GM19238 (cell line): ENCODE results near the gene RNF212B.
"Not testable (repeated sequence)": the region's sequence is repeated elsewhere in the genome, so short reads cannot be mapped to it uniquely, and the experiment has no call there.

Source experiments
- DNase-seq: peaks from one replicate; pipeline ENCODE4 v3.0.0; 2011; ENCODE audit warnings: low spot score; ENCODE audit not compliant: insufficient read length

The RNF212B gene, protein sequence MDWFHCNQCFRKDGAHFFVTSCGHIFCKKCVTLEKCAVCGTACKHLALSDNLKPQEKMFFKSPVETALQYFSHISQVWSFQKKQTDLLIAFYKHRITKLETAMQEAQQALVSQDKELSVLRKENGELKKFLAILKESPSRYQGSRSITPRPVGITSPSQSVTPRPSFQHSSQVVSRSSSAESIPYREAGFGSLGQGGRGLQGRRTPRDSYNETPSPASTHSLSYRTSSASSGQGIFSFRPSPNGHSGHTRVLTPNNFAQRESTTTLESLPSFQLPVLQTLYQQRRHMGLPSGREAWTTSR

DNA sequence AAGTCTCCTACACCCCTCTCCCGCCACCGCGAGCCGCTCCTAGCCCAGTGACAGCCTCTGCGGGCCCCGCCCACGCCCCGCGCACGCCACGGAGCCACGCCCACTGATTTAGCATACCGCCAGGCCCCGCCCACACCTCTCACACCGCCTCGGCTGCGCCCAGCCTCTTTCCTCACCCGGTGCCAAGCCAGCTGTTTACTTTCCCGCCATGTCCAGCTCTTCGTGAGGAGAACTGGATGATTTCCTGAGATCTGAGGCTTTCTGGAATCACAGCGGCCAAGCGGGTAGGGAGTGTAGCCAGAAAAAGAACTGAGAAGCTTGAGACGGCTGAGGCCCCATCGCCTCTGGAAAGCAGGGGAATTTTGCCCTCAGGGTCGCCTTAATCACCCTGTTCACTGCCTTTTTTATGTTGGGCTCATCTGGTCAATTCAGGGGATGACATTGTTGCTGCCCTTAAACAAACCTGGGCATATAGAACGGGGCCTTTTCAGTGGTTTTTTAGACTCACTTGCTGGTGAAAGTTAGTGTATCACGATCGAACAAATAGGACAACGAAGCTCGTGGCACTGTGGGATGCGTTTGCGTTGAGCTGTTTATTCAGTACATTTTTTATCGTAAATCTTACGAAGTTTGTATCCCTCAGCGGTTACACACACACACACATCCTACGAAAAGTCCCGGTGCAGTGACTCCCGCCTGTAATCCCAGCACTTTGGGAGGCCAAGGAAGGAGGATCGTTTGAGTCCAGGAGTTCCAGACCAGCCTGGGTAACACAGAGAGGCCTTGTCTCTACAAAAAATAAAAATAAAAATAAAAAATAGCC lies at the start of gene RNF212B:
Gene RNF212B (plus strand): TSS at position 165 of the 823 bp plus-strand sequence. CDS start 2,410 bp downstream, outside the sequence.
- peak; percentile 69 for DNase-seq

DNA sequence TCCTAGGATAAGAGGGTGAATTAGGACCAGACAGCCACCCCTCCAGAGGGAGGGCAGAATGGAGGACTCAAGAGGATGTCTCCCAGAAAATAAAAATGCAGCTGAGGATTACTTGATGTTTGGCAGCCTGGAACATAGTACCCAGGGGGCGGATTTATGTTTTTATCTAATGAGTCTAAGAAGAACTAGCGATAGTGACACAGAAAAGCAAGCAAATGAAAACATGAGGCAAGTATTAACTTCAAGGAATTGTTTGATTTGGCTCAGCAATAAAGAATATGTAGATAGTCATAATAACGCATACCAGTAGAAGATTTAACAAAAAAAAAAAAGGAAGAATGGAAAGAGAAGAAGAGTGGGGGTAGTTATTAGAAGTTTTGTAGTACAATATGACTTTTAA lies 44.3 kb upstream of the RNF212B start:
- no peak for DNase-seq

GRCh38 chr14:23195552-23196101 lies 42.1 kb upstream of the RNF212B start:
- no peak for DNase-seq

GRCh38 chr14:23196487-23196886 lies 41.2 kb upstream of the RNF212B start:
- DNase-seq, result not testable (repeated sequence)

DNA sequence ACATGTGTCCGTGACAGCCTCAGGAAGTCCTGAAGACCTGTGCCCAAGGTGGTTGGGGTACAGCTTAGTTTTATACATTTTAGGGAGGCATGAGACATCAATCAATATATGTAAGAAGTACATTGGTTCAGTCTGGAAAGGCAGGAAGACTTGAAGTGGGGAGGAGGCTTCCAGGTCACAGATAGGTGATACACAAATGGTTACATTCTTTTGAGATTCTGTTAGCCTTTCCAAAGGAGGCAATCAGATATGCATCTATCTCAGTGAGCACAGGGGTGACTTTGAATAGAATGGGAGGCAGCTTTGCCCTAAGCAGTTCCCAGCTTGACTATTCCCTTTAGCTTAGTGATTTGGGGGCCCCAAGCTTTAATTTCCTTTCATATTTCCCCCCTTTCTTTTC lies 38.6 kb upstream of the RNF212B start:
- not testable (repeated sequence) for DNase-seq

GRCh38 chr14:23202001-23202400 lies 35.7 kb upstream of the RNF212B start:
- DNase-seq, result no peak

DNA sequence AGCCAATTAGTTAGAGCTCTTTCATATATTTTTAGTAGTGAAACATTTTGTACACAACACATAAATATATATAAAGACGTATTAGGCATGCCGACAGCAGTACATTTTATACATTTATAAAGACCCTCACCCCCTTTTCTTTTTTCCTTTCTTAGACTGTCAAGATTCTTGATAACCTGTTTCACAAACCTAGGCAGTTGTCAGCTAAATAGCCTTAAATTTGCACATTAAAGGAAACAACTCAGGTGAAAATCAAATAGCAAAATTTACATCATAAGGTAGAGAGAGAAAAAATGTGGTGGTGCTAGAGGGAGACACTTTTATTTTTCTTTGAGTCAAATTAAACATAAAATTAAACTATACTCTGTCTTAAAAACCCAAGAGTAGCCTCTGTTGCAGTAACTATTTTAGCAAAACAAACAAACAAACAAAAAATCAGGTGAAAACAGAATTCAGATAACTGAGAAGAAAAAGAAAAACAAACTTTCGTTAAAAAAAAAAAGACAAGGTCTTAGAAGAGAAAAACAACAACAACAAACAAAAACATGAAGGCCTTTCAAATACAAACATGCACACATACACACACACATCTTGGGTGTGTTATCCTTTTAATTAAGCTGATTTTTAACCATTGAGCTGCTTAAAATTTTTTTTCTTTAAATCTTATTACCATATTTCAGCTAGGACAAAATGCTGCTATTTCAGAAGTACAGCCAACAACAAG lies 31.2 kb upstream of the RNF212B start:
- no peak for DNase-seq

DNA sequence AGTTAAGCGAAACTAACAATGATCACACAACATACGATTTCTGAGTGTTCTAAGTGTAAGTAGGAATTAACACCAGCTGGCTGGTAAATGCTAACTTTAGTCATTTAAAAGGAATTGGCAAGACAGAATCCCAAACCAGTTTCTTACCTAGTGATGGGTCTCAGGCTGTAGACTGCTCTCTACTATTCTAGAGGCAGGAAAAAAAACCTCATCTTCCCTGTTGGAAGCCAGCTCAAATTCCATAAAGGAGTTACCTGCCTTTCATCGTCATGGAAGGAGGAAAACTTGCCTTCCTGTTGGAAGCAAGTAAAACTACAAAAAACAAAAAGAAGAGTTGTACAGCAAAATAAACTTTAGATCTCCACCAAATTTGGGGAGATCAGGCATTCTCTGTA lies 30.6 kb upstream of the RNF212B start:
- DNase-seq, result no peak

DNA sequence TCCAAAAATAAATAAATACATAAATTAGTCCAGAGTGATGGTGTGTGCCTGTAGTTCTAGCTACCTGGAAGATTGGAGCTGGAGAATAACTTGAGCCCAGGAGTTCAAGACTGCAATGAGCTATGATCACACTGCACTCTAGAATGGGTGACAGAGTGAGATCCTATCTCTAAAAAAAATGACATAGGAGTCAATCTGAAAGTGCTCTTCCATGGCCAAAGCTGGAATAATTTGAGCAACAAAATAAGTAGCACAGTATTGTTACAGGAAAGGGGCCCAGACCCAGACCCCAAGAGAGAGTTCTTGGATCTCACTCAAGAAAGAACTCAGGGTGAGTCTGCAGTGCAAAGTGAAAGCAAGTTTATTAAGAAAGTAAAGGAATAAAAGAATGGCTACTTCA lies 29.4 kb upstream of the RNF212B start:
- no peak for DNase-seq

DNA sequence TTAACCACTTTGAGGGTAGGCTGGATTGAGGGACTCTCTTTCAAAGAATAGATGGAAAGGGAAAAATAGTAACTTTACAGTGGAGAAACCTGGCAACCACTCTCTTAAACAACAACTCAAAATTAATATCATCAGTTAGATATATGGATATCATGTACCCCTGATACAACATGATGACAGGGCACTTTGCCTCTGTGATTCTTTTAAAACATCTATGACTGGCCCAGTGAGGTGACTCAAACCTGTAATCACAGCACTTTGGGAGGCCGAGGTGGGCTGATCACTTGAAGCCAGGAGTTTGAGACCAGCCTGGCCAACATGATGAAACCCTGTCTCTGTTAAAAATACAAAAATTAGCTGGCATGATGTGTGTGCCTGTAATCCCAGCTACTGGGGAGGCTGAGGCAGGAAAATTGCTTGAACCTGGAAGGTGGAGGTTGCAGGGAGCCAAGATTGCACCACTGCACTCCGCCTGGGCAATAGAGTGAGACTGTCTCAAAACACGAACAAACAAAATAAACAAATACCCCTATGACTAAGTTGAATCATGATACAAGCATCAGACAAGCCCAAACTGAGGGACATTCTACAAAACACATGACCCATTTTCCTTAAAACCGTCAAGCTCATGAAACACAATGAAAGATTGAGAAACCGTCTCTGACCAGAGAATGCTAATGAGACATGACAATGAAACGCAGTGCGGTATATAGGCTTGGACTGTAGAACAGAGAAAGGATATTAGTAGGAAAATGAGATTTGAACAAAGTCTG lies 27.9 kb upstream of the RNF212B start:
- DNase-seq, result no peak

DNA sequence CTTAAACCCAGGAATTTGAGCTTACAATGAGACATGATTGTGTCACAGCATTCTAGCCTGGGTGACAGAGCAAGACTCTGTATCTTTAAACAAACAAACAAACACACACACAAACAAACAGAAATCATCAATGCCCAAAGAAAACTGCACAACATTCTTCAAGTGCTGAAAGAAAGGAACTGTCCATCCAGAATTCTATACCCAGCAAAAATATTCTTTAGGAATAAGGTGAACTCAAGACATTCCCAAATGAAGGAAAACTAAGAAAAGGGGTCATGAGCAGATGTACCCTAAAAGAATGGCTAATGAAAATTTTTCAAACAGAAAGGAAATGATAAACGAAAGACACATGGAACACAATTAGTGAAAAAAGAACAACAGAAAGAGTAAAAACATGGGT lies 22.3 kb upstream of the RNF212B start:
- no peak for DNase-seq

DNA sequence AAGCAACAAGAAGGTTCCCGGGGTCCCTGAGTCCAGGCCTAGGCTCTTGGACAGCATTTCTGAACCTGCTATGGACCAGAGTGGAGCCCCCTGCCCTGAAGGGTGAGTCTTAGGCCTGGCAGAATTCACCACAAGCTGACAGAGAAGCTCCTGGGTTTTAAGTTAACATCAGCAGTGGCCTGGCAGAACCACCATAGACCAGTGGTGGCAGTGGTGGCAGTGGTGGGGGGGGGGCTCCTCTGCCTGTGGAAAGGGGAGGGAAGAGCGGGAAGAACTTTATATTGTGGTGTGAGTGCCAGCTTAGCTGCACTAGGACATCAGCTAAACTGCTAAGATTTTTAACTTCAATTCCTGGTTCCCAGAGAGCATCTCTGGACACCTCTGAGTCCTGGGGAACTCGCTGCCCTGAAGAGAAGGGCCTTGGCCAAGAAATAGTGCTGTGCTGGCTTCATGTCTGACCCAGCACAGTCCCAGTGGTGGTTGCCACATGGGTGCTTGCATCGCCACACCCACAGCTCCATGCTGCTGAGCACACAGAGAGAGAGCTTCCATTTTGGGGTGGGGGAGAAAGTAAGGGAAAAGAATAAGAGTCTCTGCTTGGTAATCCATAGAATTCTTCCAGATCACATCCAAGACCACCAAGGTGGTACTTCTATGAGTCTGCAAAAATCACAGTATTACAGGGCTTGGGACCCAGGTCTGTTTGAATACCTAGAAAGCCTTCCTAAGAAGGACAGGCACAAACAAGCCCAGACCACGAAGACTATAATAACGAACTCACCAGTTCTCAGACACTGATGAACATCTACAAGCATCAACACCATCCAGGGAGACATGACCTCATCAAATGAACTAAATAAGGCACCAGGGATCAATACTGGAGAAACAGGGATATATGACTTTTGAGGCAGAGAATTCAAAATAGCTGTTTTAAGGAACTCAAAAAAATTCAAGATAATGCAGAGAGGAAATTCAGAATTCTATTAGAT lies 20.4 kb upstream of the RNF212B start:
- no peak for DNase-seq

DNA sequence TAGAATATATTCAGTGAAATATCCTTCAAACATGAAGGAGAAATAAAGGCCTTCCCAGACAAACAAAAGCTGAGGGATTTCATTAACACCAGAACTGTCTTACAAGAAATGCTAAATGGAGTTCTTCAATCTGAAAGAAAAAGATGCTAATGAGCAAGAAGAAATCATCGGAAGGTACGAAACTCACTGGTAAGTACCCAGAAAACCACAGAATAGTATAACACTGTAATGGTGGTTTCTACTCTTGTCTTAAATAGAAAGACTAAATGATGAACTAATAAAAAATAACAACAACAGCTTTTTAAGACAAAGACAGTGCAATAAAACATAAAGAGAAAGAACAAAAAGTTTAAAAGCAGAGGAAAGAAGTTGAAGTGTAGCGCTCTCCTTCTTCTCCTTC lies 18.7 kb upstream of the RNF212B start:
- no peak for DNase-seq

DNA sequence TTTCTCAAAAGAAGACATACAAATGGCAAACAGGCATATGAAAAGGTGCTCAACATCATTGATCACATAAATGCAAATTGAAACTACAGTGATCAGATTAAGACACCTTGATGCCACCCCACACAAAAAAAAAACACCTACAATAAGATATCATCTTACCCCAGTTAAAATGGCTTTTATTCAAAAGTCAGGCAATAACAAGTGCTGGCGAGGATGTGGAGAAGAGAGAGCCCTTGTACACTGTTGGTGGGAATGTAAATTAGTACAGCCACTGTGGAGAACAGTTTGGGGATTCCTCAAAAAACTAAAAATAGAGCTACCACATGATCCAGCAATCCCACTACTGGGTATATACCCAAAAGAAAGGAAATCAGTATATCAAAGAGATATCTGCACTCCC lies 12.8 kb upstream of the RNF212B start:
- DNase-seq, result not testable (repeated sequence)

DNA sequence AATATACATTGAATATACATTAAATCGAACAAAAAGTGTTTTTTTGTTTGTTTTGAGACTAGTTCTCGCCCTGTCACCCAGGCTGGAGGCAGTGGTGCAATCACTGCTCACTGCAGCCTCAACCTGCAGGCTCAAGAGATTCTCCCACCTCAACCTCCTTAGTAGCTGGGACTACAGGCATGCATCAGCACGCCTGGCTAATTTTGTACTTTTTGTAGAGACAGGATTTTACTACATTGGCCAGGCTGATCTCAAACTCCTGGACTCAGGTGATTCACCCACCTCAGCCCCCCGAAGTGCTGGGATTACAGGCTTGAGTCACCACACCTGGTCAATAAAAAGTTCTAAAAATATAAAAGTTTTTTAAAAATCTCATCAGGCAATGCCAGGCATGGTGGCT lies 10.2 kb upstream of the RNF212B start:
- DNase-seq, result no peak

GRCh38 chr14:23228812-23229211 lies 8.9 kb upstream of the RNF212B start:
- DNase-seq, result no peak

GRCh38 chr14:23232241-23232808 lies 5.4 kb upstream of the RNF212B start:
- not testable (repeated sequence) for DNase-seq

DNA sequence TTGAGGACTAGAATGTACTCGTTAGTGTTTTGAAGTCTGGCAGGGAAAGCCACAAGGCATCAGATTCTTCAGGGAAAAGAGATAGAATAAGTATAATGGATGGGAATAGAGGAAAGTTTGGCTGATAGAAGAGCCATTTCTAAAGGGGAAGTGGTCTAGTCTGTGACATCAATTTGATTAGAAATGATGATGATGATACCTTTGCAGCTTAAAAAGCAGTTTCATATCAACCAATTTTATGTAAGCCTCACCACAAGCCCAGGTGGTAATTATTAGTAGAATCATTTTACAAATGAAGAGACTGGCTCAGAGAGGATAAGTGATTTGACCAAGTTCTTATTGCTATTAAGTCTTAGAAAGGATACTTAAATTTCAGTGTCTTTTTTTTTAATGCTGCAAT lies 2.9 kb downstream of the RNF212B start:
- DNase-seq, result no peak

- not testable (repeated sequence) for DNase-seq
Measured at GRCh38 chr14:23241061-23241715, 3.5 kb downstream of the RNF212B start.
